Breast epithelium (tissue), 4 donors: ENCODE measurements around the gene SYNE1. TPM values are rescaled to one million over a fixed set of nuclear protein-coding genes. Genes with fewer than 3 reads are reported as not detected.
"Not testable (repeated sequence)": the region's sequence is repeated elsewhere in the genome, so short reads cannot be mapped to it uniquely, and the experiment has no call there.

Experiments
- DNase-seq, 2 donors: peaks; one replicate each; pipeline ENCODE4 v3.0.0-alpha.2; 2019; ENCODE audit warnings: low spot score in 2 of 2
- H3K27ac ChIP-seq, 2 donors: fragments of 200-600 bp; sonication (generic) in 1 of 2; one replicate each; pipeline ENCODE4 v1.5.1; 2016 to 2019; ENCODE audit warnings: mild to moderate bottlenecking in 1 of 2
- H3K27me3 ChIP-seq, 2 donors: fragments of 200-600 bp; sonication (generic) in 1 of 2; one replicate each; pipeline versions ENCODE4 v1.5.1 to v1.6.0; 2017 to 2019; ENCODE audit warnings: control low read depth in 1 of 2, mild to moderate bottlenecking in 1 of 2
- H3K36me3 ChIP-seq: fragments of 200-600 bp; one replicate; pipeline ENCODE4 v1.5.1; 2019
- H3K4me1 ChIP-seq, 2 donors: fragments of 200-600 bp; sonication (generic); one replicate each; pipeline ENCODE4 v1.5.1; 2016 to 2019; ENCODE audit warnings: control low read depth in 1 of 2
- H3K4me3 ChIP-seq, 3 donors: fragments of 200-600 bp; sonication (generic); 1 replicate in 2 of 3; 2 replicates in 1 of 3; pipeline ENCODE4 v1.5.1; 2016 to 2019; ENCODE audit warnings: mild to moderate bottlenecking in 3 of 3, moderate library complexity in 2 of 3
- H3K9me3 ChIP-seq, 2 donors: fragments of 200-600 bp; sonication (generic) in 1 of 2; one replicate each; pipeline ENCODE4 v1.5.1; 2016 to 2019; ENCODE audit warnings: control low read depth in 1 of 2
- CTCF ChIP-seq, 3 donors: fragments of 450-650 bp; IDR thresholded peaks; one replicate each; pipeline ENCODE4 v1.5.1; 2016 to 2017; ENCODE audit warnings: antibody characterized with exemption in 3 of 3, mild to moderate bottlenecking in 3 of 3, moderate library complexity in 3 of 3
- POLR2A ChIP-seq: fragments of 450-650 bp; IDR thresholded peaks from one replicate; pipeline ENCODE4 v1.6.1; 2016; ENCODE audit warnings: antibody characterized with exemption, mild to moderate bottlenecking, moderate library complexity
- POLR2AphosphoS5 ChIP-seq, 3 donors: sonication (generic); formaldehyde crosslinking; IDR thresholded peaks; one replicate each; pipeline ENCODE4 v1.6.1; 2017; ENCODE audit warnings: antibody characterized with exemption in 3 of 3
- intact Hi-C: fragments of 100-400 bp; cut with DNase I; formaldehyde crosslinking; loops from one replicate; pipeline ENCODE4 v1.15.1; 2023; ENCODE audit warnings: low total_unique reads
- total RNA-seq, 3 donors: library from RNA; depleted of rRNA; stranded (reverse); fragments of >200 nt; gene quantifications; one replicate each; pipeline ENCODE4 v1.1.0, GENCODE V29; 2016

SYNE1 gene
- total RNA-seq, 3 donors from 2014 or later: 80.9 to 106 (median 95.7) TPM

DNA sequence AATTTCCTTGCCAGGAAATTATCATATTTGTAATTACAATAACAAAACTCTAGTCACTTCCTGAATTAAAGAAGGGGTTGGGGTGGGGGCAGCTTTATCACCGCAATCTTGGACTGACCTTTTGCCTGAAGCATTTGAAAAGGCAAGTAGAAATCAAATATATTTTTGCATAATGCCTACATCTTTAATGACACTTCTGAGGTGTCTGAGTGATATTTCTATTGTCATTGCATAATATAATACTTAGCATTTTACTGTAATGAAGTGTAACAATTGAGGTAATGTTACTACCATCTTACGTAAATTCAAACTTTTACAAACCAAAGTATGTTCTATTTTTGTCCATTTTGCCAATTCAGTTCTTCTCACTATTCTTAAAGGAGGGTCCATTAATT is 65.2 kb downstream of the SYNE1 start:
- intact Hi-C loops: no loop called here
- Histone ChIP-seq H3K9me3 (no peaks in the 10 kb centered on the region), H3K27me3 (no peaks in the 10 kb centered on the region), H3K27ac (no peak overlapping the region), H3K4me1 (no peaks in the 10 kb centered on the region), H3K4me3 (no peak overlapping the region), H3K36me3 (no peaks in the 10 kb centered on the region)
- no peak for DNase-seq
- TF ChIP-seq CTCF (IDR thresholded peaks at IDR 0.05) (no peak), POLR2AphosphoS5 (IDR thresholded peaks at IDR 0.05) (no peak), POLR2A (no peak)

DNA sequence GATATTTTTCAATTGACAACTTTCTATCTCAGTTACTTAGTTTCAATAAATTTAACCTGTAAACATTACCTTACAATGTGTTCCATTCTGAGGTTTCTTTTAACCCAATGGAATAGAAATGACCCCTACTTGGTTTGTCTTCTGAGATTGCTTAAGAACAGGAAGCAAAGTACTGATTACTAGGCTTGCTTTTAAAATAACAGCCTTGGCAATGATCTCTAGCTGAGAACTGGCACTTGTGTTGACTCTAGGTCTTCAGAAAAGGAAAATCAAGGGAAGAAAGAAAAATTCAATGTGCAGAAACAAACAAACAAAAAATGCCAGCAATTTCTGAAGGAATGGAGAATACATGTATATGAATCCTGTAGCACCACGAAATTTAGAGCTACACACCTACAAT is 66.1 kb downstream of the SYNE1 start:
- no peaks in the 10 kb centered on the region for H3K9me3 ChIP-seq
- no peak overlapping the region for H3K27ac ChIP-seq
- H3K4me3 ChIP-seq: no peak overlapping the region
- no peaks in the 10 kb centered on the region for H3K27me3 ChIP-seq
- DNase-seq: no peak
- H3K4me1 ChIP-seq: no peaks in the 10 kb centered on the region
- intact Hi-C loops: no loop called here
- no peaks in the 10 kb centered on the region for H3K36me3 ChIP-seq
- TF ChIP-seq POLR2AphosphoS5 (IDR thresholded peaks at IDR 0.05) (no peak), CTCF (IDR thresholded peaks at IDR 0.05) (no peak), POLR2A (no peak)

DNA sequence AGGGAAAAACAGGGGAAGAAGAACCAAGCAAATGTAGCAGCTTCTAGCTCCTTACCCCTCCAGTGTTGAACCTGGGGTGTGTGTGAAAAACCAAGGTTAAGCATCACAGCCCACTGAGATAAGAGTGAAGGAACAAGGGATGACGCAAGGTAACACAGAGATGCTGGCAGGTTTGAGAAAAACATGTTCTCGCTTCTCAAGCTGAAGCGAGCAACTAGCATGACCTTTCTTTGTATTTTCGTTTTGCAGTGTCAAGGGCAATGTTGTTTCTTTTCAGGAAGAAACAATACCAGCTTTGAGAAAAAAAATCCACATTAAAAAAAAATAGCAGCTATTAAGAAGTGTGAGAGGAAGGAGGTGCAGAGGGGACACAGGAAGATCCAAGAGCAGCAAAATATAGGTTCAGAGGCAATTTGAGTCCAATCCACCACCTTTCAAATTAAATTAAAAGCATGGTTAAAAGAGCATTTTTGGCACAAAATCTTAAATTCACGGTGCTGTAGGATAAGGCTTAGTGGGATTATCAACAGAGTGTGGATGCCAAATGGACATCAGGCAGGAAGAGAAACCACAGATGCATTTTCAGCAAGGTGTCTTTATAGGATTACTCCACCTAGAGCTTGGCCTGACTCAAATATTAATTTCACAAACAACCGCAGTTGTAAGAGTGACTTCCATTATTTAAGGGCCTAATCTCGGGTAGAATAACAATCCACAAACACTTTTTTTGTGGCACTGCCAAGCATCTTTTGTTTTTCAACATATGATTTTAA is 70.9 kb downstream of the SYNE1 start:
- TF ChIP-seq CTCF (IDR thresholded peaks at IDR 0.05) (no peak), POLR2AphosphoS5 (IDR thresholded peaks at IDR 0.05) (no peak), POLR2A (no peak)
- Histone ChIP-seq H3K4me3 (no peak overlapping the region), H3K4me1 (no peaks in the 10 kb centered on the region), H3K36me3 (no peaks in the 10 kb centered on the region), H3K27ac (no peak overlapping the region), H3K27me3 (no peaks in the 10 kb centered on the region), H3K9me3 (no peaks in the 10 kb centered on the region)
- no peak for DNase-seq
- intact Hi-C loops: no loop called here

GRCh38 chr6:152563177-152563576 is 74.0 kb downstream of the SYNE1 start:
- H3K27me3 ChIP-seq: no peaks in the 10 kb centered on the region
- no peak for DNase-seq
- no peaks in the 10 kb centered on the region for H3K36me3 ChIP-seq
- H3K27ac ChIP-seq: no peak overlapping the region
- H3K4me3 ChIP-seq: no peak overlapping the region
- intact Hi-C loops: no loop called here
- H3K9me3 ChIP-seq: peaks cover 0 to 19% of the 10 kb centered on the region in 2 donors
- TF ChIP-seq POLR2AphosphoS5 (IDR thresholded peaks at IDR 0.05) (no peak), CTCF (IDR thresholded peaks at IDR 0.05) (no peak), POLR2A (no peak)
- no peaks in the 10 kb centered on the region for H3K4me1 ChIP-seq

GRCh38 chr6:152558798-152559197 is 78.4 kb downstream of the SYNE1 start:
- H3K27ac ChIP-seq, H3K27me3 ChIP-seq, DNase-seq, H3K36me3 ChIP-seq, intact Hi-C loops, H3K4me3 ChIP-seq, H3K4me1 ChIP-seq: not testable (repeated sequence)
- H3K9me3 ChIP-seq: peaks cover 10 to 31% of the 10 kb centered on the region in 2 donors
